Measurements from ENCODE around the gene MAD1L1. TPM values are rescaled to one million over a fixed set of nuclear protein-coding genes. Genes with fewer than 3 reads are reported as not detected.

Gene MAD1L1
- total and polyA plus RNA-seq, 2 of the 8 experiments (the other 6 are each of a cell fraction or from before 2014, with no cell fraction given) = 40.4 to 44.6 TPM

DNA sequence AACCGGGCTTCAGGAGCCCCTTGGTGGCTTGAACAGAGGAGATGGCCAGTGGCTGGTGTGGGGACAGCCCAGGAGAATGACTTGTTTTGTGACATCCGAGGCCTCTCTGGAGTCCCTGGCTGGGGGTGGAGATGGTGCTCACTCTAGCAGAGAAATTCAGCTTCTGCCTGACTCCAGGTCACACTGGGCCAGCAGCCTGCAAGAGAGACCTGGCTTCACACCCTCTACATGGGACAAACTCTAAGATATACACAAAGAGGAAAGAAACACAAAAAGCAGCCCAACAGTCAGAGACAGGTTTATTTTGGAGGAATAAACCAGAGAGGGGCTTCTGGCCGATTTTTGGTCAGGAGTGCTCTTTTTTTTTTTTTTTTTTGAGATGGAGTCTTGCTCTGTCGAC is 429.8 kb downstream of the MAD1L1 start (continued):
- TF ChIP-seq RFX5 (IDR thresholded peaks at IDR 0.05; ENCODE audit: borderline replicate concordance, low read depth, low read length) (no peak), YY1 (IDR thresholded peaks at IDR 0.05; ENCODE audit: low read depth, low read length) (no peak), EZH2 (IDR thresholded peaks at IDR 0.05; ENCODE audit: low read depth, low read length, severe bottlenecking) (no peak), JUND (IDR thresholded peaks at IDR 0.05; ENCODE audit: low read length) (no peak), CBX8 (IDR thresholded peaks at IDR 0.05; ENCODE audit: borderline replicate concordance, low read depth, low read length) (no peak), SIX5 (IDR thresholded peaks at IDR 0.05; ENCODE audit: low read depth, low read length) (no peak)
